Ishikawa (cell line): ENCODE results near the gene KCNG4.

Experiments used
- CEBPB ChIP-seq: IDR thresholded peaks from 2 replicates; pipeline ENCODE4 v1.6.1; 2012
- EP300 ChIP-seq: IDR thresholded peaks from 2 replicates; pipeline ENCODE4 v1.6.1; 2012; ENCODE audit warnings: borderline replicate concordance
- NFIC ChIP-seq: IDR thresholded peaks from 2 replicates; pipeline ENCODE4 v1.6.1; 2012
- RAD21 ChIP-seq: IDR thresholded peaks from 2 replicates; pipeline ENCODE4 v1.6.1; 2012; ENCODE audit warnings: low read depth
- REST ChIP-seq: IDR thresholded peaks from 2 replicates; pipeline ENCODE4 v1.6.1; 2012; ENCODE audit warnings: low read depth, mild to moderate bottlenecking
- TAF1 ChIP-seq: IDR thresholded peaks from 2 replicates; pipeline ENCODE4 v1.6.1; 2012; ENCODE audit warnings: low read depth, mild to moderate bottlenecking
- USF1 ChIP-seq: IDR thresholded peaks from 2 replicates; pipeline ENCODE4 v1.6.1; 2012
- YY1 ChIP-seq: IDR thresholded peaks from 2 replicates; pipeline ENCODE4 v1.6.1; 2012; ENCODE audit warnings: low read depth

GRCh38 chr16:84226026-84226425 lies 13.8 kb downstream of the KCNG4 start:
- TF ChIP-seq RAD21 (no peak), REST (no peak), CEBPB (no peak), NFIC (no peak), EP300 (no peak), TAF1 (no peak), YY1 (no peak), USF1 (no peak)
